Iris pigment epithelial cell (primary cell): ENCODE results near the gene CDH18.

ENCODE experiments used
- DNase-seq: peaks from one replicate; pipeline ENCODE4 v3.0.0-alpha.2; 2011; ENCODE audit warnings: low read depth

The CDH18 gene

GRCh38 chr5:19424506-19424905 is 563.5 kb downstream of the CDH18 start:
- no peak for DNase-seq
